Osteocyte (in vitro differentiated cells): ENCODE data around the gene TREML2. TPM values are rescaled to one million over a fixed set of nuclear protein-coding genes. Genes with fewer than 3 reads are reported as not detected.
A peak's percentile ranks its signal among the peaks of the same experiment; 100 is the strongest.

Experiments
- DNase-seq: peaks from one replicate; pipeline ENCODE4 v3.0.0; 2021; ENCODE audit warnings: mixed read lengths; ENCODE audit not compliant: unreplicated experiment; ENCODE audit errors: extremely low spot score
- H3K27ac Mint-ChIP-seq: one replicate; pipeline ENCODE4 v1.8.0; 2021; ENCODE audit warnings: mild to moderate bottlenecking, mixed read lengths; ENCODE audit not compliant: unreplicated experiment
- H3K27me3 Mint-ChIP-seq: one replicate; pipeline ENCODE4 v1.8.0; 2021; ENCODE audit warnings: mixed read lengths; ENCODE audit not compliant: unreplicated experiment
- H3K36me3 Mint-ChIP-seq: one replicate; pipeline ENCODE4 v1.8.0; 2021; ENCODE audit warnings: mixed read lengths; ENCODE audit not compliant: unreplicated experiment
- H3K4me1 Mint-ChIP-seq: one replicate; pipeline ENCODE4 v1.8.0; 2021; ENCODE audit warnings: mixed read lengths; ENCODE audit not compliant: unreplicated experiment
- H3K4me3 Mint-ChIP-seq: one replicate; pipeline ENCODE4 v1.8.0; 2021; ENCODE audit warnings: mild to moderate bottlenecking, moderate library complexity, mixed read lengths; ENCODE audit not compliant: unreplicated experiment
- H3K9me3 Mint-ChIP-seq: one replicate; pipeline ENCODE4 v1.8.0; 2021; ENCODE audit warnings: mixed read lengths; ENCODE audit not compliant: unreplicated experiment
- total RNA-seq: library from RNA; stranded (reverse); gene quantifications from 2 replicates; pipeline ENCODE4 v1.2.1, GENCODE V29; 2021
- TF ChIP-seq, protein P1 (sequence below): fragments of 200-600 bp; sonication (generic); IDR thresholded peaks from 2 replicates; pipeline ENCODE4 v1.5.0; 2021; ENCODE audit warnings: antibody characterized with exemption, mild to moderate bottlenecking, moderate library complexity

Gene TREML2
- total RNA-seq, 1 donor from 2014 or later: not detected

DNA sequence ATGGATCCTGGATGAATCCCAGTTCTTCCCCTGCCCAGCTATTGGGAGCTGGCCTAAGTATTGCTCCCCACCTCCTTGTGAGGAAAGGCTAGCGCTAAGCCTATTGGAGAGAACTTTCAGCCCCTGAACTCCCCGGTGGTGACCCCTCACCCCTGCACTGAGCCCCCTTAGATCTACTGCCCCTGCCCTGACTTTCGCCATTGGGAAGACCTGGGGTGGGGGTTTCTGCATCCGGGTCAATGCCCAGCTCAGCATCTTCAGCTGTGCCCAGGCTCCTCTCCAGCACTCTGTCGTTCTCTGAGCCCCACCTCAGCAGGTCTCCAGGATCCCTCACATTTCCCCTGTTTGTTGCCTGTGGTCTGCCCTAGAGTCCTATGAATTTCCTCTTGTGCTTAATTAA, 36.2 kb upstream of the TREML2 start:
- TF ChIP-seq, protein P1, sequence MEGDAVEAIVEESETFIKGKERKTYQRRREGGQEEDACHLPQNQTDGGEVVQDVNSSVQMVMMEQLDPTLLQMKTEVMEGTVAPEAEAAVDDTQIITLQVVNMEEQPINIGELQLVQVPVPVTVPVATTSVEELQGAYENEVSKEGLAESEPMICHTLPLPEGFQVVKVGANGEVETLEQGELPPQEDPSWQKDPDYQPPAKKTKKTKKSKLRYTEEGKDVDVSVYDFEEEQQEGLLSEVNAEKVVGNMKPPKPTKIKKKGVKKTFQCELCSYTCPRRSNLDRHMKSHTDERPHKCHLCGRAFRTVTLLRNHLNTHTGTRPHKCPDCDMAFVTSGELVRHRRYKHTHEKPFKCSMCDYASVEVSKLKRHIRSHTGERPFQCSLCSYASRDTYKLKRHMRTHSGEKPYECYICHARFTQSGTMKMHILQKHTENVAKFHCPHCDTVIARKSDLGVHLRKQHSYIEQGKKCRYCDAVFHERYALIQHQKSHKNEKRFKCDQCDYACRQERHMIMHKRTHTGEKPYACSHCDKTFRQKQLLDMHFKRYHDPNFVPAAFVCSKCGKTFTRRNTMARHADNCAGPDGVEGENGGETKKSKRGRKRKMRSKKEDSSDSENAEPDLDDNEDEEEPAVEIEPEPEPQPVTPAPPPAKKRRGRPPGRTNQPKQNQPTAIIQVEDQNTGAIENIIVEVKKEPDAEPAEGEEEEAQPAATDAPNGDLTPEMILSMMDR: no peak
- H3K9me3 Mint-ChIP-seq: no peaks in the 10 kb centered on the region
- no peak overlapping the region for H3K27ac Mint-ChIP-seq
- H3K4me3 Mint-ChIP-seq: no peak overlapping the region
- peak; percentile 70 for DNase-seq
- H3K4me1 Mint-ChIP-seq: peaks cover 5% of the 10 kb centered on the region
- no peaks in the 10 kb centered on the region for H3K36me3 Mint-ChIP-seq
- peaks cover 78% of the 10 kb centered on the region for H3K27me3 Mint-ChIP-seq

DNA sequence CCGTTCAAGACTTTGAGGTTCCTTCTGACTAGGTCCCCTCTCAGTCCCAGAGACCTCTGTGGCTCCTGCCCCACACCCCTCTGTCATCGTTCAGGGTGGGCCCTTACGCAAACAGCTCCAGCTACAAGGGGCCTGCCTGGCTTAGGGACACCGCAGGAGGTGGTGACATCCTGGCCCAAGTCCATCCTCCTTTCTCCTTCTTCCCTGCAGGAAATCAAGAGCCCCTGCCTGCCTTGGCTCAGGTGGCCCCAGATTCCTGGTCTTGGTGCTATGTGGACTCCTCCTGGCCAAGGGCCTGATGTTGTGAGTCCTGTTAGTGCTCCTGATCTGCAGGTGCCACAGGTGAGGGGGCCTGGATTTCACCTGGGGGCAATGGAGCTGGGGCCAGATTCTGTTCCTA, 35.3 kb upstream of the TREML2 start:
- H3K4me1 Mint-ChIP-seq: peaks cover 5% of the 10 kb centered on the region
- TF ChIP-seq, protein P1: no peak
- DNase-seq: peak; percentile 68
- H3K27me3 Mint-ChIP-seq: peaks cover 77% of the 10 kb centered on the region
- H3K27ac Mint-ChIP-seq: no peak overlapping the region
- no peaks in the 10 kb centered on the region for H3K9me3 Mint-ChIP-seq
- H3K36me3 Mint-ChIP-seq: no peaks in the 10 kb centered on the region
- H3K4me3 Mint-ChIP-seq: no peak overlapping the region

DNA sequence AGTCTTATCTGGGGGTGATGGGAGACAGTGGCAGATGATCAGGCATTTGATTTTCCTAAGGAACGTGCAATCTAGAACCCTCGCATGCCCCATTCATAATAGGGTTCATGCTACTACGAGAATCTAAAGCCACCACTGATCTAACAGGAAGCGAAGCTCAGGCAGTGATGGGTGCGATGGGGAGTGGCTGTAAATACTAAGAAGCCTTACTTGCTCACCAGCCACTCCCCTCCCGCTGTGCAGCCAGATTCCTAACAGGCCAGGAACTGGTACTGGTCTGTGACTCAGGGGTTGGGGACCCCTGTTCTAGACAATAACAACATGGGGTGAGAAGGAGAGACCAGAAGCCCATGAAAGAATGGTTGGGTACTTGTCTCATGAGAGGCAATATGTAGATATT, 31.7 kb upstream of the TREML2 start:
- TF ChIP-seq, protein P1: no peak
- no peaks in the 10 kb centered on the region for H3K4me1 Mint-ChIP-seq
- H3K4me3 Mint-ChIP-seq: no peak overlapping the region
- no peaks in the 10 kb centered on the region for H3K36me3 Mint-ChIP-seq
- no peaks in the 10 kb centered on the region for H3K9me3 Mint-ChIP-seq
- peaks cover 51% of the 10 kb centered on the region for H3K27me3 Mint-ChIP-seq
- DNase-seq: no peak
- no peak overlapping the region for H3K27ac Mint-ChIP-seq

DNA sequence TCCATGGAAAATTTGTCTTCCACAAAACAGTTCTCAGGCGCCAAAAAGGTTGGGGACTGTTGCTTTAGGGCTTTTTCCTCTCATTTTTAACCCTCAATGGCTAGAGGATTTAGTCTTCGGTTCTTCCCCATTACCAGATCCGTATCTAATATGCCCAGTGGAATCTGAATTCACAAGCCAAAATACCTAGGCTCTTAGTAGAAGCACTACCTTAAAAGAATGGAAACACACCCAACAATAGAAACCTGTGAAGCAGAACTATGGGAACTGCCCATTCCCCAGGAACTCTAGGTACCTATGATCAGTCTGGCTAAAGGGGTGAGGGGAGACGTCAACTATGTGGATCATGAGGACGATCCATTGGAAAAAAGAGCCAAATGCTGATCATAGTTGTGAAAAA, 30.3 kb upstream of the TREML2 start:
- no peaks in the 10 kb centered on the region for H3K36me3 Mint-ChIP-seq
- no peak overlapping the region for H3K27ac Mint-ChIP-seq
- no peak overlapping the region for H3K4me3 Mint-ChIP-seq
- H3K4me1 Mint-ChIP-seq: no peaks in the 10 kb centered on the region
- peaks cover 53% of the 10 kb centered on the region for H3K27me3 Mint-ChIP-seq
- no peaks in the 10 kb centered on the region for H3K9me3 Mint-ChIP-seq
- DNase-seq: no peak
- TF ChIP-seq, protein P1: no peak

DNA sequence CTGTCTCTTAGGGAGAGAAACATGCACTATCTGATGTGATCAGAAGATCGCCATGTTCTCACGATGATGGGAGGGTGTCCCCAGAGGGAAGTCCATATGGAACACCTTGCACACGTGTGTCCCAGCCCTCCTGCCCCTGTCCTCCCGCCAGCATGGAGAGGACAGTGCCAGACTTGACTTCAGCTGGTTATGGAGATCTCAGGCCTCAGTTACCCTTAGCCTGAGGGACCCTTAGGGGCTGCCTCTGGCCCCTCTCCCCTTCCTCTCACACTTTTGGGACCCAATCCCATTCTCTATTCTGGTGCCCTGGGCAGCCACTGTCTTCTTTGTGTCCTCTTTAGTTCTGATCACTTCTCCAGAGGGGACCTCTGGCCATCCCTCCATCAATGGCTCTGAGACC, 28.8 kb upstream of the TREML2 start:
- Mint-ChIP-seq H3K4me3 (no peak overlapping the region), H3K4me1 (no peaks in the 10 kb centered on the region), H3K27me3 (peaks cover 49% of the 10 kb centered on the region)

More for the DNA sequence above, 28.8 kb upstream of the TREML2 start:
- DNase-seq: peak; percentile 63
- no peak overlapping the region for H3K27ac Mint-ChIP-seq
- no peaks in the 10 kb centered on the region for H3K9me3 Mint-ChIP-seq
- H3K36me3 Mint-ChIP-seq: no peaks in the 10 kb centered on the region
- TF ChIP-seq, protein P1: no peak
